Epithelial cell of umbilical artery (primary cell): Measurements from ENCODE around the gene REELD1. TPM values are rescaled to one million over a fixed set of nuclear protein-coding genes. Genes with fewer than 3 reads are reported as not detected.

Source experiments
- total RNA-seq: library from RNA; depleted of rRNA; stranded (reverse); fragments of >200 nt; gene quantifications from 2 replicates; pipeline ENCODE4 v1.2.3, GENCODE V29; 2014

The REELD1 gene
- not detected in 2 replicates for total RNA-seq

GRCh38 chr4:146214238-146214637 lies at the start of gene REELD1:
Gene REELD1, plus strand, starts transcription at chr4:146214538. Its CDS starts 2,415 bp downstream, at chr4:146216953.

GRCh38 chr4:146175541-146176453 lies 38.5 kb upstream of the REELD1 start, which contains the start of gene LSM6:
Gene LSM6, plus strand, starts transcription at chr4:146175718. Its CDS starts 7,204 bp downstream, at chr4:146182922.

Other genes with a start within 250 kb of the REELD1 start
- 44.2 and 77.1 TPM in 2 replicates for gene LSM6, start 38.8 kb upstream of the REELD1 start, total RNA-seq